KBM-7 (cell line): ENCODE data around the gene CLMP.
"Not testable (repeated sequence)": the region's sequence is repeated elsewhere in the genome, so short reads cannot be mapped to it uniquely, and the experiment has no call there.

ENCODE experiments used
- DNase-seq: peaks from one replicate; pipeline ENCODE4 v3.0.0-alpha.2; 2015
- in situ Hi-C: fragments of 300-500 bp; cut with MboI; formaldehyde crosslinking; loops from 2 replicates; pipeline ENCODE4 v1.14.3; 2020; ENCODE audit warnings: low sequenced_read_pairs, low pct_unique_long_range_greater_than_20kb, mixed read lengths

CLMP gene

DNA sequence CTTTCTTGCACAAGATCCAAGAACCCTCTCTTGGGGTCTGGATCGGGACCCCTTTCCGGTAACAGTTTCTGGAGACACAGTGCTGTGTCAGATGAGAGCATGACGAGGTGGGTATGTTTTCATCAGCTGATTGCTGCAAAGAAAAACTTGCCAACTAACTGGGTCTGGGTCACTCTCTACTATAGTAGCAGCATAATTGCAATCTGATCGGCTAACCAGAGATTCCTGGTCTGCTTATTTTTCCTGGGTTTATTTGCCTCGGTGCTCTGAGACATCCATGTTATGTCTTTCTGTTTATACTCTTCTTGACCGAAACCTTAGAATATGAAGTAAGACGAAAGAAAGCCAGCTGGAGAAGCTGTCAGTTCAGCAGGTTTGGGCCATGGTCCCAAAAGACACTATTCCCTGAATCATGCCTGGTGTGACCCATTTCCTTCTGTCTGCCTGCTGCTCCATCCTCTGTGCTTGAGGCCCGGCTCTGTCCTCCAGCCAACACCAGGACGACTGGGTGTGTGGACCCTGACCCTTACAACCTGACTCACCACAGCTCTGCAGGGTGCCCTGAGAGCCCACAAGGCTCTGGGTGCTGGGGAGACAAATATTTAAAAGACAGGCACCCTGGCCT lies 24.1 kb upstream of the CLMP start:
- in situ Hi-C loops = no loop called here
- no peak for DNase-seq

DNA sequence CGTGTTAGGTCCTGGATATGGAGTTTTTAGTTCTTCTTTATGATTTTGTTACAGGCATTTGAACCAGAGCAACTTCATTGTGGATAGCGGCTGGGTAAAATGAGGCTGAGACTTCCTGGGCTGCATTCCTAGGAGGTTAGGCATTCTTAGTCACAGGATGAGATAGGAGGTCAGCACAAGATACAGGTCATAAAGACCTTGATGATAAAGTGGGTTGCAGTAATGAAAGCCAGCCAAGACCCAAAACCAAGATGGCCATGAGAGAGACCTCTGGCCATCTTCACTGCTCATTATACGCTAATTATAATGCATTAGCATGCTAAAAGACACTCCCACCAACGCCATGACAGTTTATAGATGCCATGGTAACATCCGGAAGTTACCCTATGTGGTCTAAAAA lies 23.4 kb upstream of the CLMP start:
- DNase-seq = no peak
- in situ Hi-C loops = no loop called here

DNA sequence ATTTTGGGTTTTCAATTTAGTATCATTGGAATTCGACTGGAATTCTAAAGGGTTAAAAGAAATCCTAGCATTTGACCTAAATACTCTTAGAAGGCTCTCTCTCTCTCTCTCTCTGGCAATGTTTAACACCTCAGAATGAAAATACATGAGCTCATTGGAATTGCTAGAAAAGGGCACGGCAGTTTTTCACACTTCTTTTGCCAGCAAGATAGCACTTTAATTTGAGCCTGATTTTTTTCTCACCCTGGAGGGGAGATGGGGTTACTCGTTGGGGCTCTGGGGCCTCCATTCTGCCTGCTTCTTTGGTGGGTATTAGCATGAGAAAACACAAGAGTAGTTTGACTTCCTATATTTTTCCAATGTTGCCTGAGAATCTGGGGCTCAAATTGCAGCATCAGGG lies 22.8 kb upstream of the CLMP start:
- in situ Hi-C loops = no loop called here

DNA sequence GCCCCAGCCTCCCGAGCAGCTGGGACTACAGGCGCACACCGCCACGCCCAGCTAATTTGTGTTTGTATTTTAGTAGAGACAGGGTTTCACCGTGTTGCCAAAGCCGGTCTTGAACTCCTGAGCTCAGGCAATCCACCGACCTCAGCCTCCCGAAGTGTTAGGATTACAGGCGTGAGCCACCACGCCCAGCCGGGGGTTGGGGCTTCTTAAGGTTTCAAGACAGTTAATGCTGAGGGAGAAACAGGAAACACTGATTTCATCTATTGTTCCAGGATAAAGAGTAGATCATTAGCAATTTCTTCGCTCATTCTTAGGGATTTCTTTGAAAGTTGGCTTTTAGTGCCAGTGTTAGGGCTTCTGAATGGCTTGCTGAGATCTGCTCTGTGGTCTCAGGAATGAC lies 21.2 kb upstream of the CLMP start:
- in situ Hi-C loops = no loop called here
- DNase-seq = no peak

More for the DNA sequence above, 22.8 kb upstream of the CLMP start:
- DNase-seq = no peak

DNA sequence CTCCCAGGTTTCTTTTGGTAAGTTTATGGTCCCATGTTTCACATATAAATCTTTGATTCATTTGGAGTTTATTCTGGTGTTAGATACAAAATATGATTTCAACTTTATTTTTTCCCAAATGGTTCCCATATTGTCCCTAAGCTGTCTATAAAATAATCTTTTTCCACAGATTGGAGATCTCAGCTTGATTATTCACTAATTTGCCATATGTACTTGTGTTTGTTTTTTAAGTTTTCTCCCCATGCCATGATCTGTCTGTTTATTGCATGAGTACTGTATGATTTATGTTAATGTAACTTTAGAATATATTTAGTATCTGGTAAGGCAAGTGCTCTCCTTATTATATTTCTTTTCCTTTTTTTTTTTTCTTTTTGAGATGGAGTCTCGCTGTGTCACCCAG lies 19.9 kb upstream of the CLMP start:
- DNase-seq = no peak
- in situ Hi-C loops = no loop called here

DNA sequence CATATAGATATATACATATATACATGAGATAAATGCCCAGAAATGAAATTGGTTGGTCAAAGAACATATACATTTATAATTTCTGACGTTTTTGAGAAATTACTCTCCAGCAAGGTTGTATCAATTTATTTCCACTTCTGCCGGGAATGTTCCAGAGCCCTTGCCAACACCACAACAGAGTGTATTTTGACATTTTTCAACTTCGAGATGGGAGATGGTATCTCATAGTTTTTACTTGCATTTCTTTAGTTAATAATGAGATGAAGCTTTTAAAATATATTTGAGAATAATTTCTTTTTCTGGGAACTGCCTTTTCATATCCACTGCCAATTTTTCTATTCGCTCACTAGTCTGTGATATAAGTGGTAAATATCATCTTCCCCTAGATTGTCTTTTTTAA lies 19.3 kb upstream of the CLMP start:
- in situ Hi-C loops = no loop called here
- no peak for DNase-seq

DNA sequence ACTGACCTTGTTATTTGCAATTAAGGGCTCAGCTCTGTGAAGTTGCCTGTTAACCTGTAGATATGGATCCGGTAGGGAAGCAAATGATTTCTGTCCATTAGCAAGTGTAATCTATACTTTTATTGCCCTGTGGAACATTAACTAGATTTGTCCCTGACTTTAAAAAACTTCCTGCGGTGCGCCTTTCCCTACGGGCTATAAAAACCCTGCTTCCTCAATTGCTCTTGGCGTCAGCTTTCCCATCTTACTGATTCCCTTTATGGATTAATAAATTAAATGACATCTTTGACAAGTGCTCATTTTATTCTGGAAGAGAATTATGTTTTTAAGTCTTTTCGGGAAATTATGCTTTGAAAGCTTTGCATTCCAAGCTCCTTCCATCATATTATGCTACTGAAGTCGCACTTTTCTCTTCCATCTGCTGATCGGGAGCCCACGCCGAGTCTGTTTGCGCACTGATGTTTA lies 18.3 kb upstream of the CLMP start:
- no peak for DNase-seq
- in situ Hi-C loops = no loop called here

DNA sequence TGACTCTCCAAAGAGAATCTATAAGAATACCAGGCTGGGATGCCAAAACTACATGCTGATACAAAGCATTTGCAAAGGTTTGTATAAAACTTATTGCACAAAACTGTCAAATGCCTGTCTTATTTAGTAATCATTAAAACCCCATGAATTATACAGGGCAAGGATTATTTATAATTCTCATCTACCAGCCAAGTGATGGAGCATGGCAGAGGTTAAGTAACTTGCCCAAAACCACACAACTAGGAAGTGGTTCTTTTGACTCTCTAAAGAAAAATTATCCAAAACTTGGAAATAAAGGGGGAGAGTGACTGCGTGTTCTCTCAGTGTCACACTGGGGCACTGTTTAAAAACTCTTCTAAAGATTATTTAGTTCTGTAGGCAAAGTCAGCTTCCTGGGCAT lies 17.4 kb upstream of the CLMP start:
- DNase-seq = no peak
- in situ Hi-C loops = no loop called here

DNA sequence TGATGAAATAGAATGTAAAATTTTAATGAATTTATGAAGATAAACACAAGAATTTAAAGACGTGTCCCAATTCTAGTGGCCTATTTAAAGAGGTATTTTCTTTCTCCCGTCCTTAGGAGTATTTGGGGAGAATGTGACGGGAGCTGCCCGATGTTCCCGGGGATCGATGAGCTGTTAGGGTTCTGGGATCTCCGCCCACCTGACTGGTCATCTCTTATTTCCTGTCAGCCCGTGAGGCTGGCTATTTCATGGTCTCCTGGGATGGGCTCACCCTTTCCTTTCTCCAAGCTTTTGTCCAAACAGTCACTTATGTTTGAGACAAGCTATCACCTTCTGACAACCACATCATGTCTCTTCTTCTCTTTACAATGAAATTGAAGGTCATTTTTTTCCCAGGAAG lies 16.9 kb upstream of the CLMP start:
- DNase-seq = no peak
- in situ Hi-C loops = no loop called here

DNA sequence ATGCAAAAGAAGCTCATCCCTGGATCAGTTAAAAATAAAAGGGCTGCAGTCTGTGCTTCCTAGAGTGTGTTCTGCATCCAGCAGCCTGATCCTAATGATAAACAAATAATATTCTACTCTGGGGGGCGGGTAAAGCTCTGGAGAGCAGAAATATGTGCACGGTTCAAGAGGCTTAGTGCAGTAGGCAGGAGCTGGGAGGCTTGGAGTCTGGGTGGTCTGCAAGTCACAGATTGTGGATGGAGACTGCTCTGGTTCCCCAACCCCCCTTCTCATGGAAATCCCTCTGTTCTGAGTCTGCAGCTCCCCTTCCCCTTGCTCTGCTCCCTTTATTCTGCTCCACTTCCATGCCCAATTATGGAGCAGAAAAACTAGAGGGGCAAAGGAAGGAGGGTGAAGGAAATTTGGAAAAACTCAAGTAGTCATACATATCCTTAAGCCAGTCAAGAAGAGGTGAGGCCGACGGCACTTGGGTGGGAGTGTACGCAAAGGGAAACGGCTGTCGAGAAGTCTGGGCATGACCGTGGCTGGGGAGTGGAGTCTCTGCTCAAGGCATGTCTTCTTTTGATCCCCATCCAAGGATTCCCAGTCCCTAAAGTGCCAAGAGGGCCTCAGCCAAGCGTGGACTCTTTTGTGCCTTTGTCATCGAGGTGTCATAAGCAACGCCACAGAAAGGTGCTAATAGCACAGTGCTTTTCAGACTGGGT lies 16.3 kb upstream of the CLMP start:
- in situ Hi-C loops = no loop called here
- DNase-seq = no peak

DNA sequence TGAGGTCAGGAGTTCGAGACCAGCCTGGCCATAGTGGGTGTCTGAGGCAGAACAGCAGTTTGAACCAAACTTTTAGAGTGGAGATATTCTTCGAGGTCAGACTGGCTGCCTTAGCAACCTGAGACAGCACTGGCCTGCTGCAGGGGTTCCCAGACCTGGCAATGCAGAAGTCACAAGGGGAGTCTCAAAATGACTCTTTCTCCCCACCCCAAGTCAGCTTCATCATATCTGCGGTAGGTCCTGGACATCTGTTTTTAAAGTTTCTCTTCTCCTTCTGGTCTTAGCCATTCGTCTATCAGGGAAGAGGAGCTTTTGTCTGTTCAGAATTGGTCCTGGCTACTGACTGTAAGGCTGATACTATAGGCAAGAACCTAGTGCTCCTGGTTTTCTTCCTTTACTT lies 14.5 kb upstream of the CLMP start:
- in situ Hi-C loops = no loop called here
- DNase-seq = no peak

DNA sequence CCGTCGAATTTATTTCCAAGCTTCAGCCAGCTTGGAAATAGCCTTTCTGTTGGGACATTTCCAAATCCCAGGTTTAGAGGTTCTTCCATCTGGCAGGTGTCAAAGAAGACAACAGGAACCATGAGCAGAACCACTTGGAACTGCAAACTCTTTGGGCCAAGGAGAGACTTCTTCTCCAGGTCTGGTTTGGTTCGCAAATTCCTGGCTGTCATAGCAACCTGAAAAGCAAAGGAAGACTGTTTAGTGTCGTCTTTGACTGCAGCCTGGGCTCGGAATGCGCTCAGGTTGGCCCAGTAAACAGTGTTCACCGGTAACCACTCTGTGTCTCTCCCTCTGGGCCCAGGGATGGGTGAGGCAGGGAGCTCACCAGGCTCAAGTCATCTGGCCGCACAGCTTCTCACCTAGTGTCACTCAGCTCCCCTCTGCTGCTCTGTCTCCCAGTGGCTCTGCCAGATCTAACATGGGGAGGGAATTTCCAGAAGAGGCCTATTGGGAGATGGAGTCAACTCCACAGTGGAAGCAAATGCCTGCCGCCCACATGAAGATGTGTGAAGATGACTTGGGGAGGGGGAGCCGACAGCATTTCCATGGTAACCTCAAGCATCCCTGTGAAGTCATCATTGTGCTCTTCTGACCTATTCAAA lies 11.9 kb upstream of the CLMP start:
- in situ Hi-C loops = no loop called here
- DNase-seq = no peak

DNA sequence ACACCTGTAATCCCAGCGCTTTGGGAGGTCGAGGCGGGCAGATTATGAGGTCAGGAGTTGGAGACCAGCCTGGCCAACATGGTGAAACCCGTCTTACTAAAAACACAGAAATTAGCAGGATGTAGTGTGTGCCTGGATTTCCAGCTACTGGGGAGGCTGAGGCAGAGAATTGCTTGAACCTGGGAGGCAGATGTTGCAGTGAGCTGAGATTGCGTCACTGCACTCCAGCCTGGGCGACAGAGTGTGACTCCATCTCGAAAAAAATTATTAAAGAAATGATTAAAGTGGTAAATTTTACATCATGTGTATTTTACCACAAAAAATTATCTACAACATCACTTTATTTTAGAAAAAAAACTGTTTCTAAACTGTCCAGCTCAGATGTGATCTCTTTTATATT lies 11.0 kb upstream of the CLMP start:
- in situ Hi-C loops, DNase-seq: not testable (repeated sequence)

DNA sequence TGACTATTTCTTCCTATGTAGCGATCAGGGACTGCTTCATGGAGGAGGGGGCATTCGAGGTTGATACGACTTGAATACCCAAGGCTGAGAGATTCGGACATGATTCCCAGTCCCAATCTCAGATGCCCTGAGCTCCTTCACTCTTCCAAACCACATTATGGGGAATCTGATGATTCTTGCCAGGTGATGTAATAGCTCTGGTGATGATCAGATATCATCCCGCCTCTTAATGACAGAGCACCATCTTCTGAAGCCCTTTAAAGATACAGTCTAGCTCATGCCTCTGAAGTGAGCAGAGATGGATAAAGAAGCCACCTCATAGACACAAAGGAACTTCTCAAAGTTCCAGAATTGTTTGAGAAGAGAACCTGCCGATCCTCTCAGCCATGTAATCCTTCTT lies 8.9 kb upstream of the CLMP start:
- in situ Hi-C loops = no loop called here
- no peak for DNase-seq

DNA sequence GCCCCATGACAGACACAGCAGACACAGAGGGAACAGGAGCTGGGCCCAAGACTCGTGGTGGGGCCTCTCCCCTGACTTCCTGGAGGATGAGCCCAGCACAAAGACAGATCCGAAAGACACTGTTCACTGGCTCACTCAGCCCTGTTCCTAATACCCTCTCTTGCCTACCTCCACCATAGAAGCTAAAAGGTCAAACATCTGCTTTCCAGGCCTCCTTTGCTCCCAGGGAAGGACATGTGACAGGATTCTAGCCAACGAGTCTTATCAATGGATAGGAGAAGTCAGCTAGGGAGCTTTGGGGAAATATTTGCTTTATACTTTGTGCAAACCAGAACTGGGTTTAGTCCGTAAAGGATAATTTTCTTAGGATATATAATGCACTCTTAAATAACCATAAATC lies 8.4 kb upstream of the CLMP start:
- in situ Hi-C loops = no loop called here

DNA sequence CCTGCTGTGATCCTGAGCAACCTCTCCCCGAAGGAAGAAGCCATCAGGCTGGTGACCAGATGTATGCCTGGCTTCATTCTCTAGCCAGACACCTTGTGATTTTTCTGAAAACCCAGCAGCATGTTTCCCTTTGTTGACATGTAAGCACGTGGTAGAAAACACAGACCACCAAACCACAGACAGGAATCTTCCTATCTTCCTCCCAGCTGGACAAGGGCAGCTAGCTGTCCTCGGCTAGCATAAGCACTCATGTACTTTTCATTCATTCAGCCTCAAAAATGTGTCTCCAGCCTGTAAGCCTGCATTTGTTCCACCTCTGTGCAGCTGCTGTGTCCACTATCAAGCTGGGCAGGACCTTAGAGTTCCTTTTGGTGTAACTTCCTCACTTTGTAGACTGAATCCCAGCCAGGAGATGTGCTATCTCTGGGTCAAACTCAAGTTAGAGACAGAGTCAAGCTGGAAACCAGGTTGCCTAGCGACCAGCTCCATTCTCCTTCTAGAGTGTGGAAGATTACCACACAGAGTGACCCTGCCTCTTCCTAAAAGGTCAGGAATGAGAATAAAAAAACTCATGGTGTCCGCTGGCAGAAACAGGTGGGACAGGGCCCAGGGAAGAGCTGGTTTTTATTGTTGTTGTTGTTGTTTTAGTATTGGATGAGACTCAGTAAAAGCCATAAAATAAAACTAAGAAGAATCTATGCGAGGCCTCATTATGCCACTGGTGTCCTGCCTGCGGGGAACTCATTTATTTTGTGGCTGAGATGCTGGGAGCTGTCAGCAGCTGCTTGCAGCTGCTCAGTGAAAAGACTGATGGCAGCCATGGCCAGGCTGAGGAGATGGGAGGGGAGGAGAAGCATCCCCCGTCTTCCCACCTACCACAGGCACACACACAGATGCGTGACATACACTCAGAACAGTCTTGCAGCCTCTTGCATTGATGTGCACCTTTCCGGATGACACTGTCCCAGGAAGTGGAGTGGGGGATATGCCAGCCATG lies 7.4 kb upstream of the CLMP start:
- no peak for DNase-seq
- in situ Hi-C loops = no loop called here

More for the DNA sequence above, 8.4 kb upstream of the CLMP start:
- DNase-seq = no peak

DNA sequence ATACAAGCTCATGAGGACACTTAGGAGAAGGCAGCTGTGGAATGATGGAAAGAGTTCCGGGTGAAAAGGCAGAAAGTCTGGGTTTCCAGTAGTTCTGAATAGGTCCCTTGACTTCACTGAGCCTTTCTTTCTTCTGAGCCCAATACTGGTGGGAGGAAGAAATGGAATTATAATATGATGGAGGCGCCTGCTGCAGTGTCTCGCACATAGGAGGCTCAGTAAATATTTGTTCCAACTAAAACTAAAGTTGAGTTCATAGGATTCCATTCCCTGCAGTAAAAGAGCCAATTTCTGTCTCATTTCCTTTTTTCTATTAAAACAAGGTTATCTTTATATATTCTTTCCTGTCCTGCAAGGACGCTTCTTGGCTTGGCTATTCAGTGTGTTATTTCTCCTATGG lies 5.2 kb upstream of the CLMP start:
- in situ Hi-C loops = no loop called here
- DNase-seq = no peak

DNA sequence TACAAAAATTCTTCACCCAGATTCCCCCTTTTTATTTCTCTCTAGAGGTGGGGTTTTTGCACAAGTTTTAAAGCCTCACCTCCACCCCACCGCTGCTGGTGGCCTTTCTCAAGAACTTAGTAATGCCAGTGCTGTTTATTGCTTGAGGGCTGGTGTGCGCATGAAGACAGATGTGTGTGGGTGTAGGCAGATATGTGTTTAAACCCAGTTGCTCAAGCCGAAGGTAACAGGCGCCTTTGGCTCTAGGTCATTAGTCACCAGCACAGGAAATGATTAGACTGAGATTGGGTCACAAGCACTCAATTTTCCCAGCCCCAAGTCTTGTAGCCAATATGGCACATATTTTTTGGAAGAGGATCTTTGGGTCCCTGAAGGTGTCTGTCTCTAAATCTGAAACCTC lies 2.7 kb upstream of the CLMP start:
- in situ Hi-C loops = no loop called here
- no peak for DNase-seq

DNA sequence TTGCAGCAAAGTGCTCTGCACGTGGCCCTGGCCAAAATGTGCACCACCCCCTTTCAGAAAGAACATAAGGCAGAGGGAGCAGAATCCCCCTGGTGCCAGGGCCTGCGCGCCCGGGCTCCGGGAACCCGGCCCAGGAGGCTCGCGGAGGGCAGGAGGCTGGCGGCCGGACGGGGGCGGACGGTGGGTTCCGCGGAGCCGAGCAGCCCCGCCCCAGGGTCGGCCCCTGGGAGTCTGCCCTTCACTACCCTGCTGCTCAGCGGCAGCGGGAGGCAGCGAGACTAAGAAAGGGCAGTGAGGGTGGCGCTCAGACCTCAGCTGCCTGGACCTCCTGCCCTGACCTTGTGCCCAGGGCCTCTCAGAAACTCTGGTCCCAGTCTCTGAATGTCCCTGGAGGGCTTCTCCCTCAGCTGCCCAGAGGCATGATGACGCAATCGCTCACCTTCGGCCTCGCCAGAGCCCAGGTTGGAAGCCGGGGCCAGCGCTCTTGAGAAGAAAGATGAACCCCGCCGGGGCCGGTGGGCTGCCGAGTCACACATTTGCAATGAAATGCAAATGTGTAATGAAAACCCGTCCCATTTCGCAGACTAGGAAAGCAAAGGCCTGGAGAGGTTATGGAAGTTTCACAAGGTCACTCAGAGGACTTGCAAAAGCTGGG lies 1.1 kb upstream of the CLMP start:
- in situ Hi-C loops = no loop called here
- DNase-seq = no peak
